Subcutaneous abdominal adipose tissue (tissue), 5 donors: ENCODE results near the gene BANP.
"Not testable (repeated sequence)": the region's sequence is repeated elsewhere in the genome, so short reads cannot be mapped to it uniquely, and the experiment has no call there.

Experiments used
- H3K27ac ChIP-seq: one replicate; pipeline ENCODE4 v1.7.0; 2013; ENCODE audit warnings: low read depth, mild to moderate bottlenecking, inconsistent platforms, low read length, moderate library complexity
- H3K27me3 ChIP-seq, 5 donors: one replicate each; pipeline ENCODE4 v1.7.0; 2013; ENCODE audit warnings: low read length in 5 of 5, inconsistent platforms in 1 of 5; ENCODE audit not compliant: control insufficient read depth in 5 of 5, insufficient read depth in 4 of 5
- H3K36me3 ChIP-seq, 5 donors: one replicate each; pipeline ENCODE4 v1.7.0; 2013; ENCODE audit warnings: low read length in 5 of 5; ENCODE audit not compliant: control insufficient read depth in 5 of 5, insufficient read depth in 5 of 5
- H3K4me1 ChIP-seq, 5 donors: one replicate each; pipeline ENCODE4 v1.7.0; 2013; ENCODE audit warnings: low read length in 5 of 5, mild to moderate bottlenecking in 3 of 5, moderate library complexity in 1 of 5; ENCODE audit not compliant: control insufficient read depth in 5 of 5, insufficient read depth in 5 of 5
- H3K4me3 ChIP-seq, 5 donors: one replicate each; pipeline ENCODE4 v1.7.0; 2013; ENCODE audit warnings: low read length in 5 of 5, low read depth in 1 of 5
- H3K9ac ChIP-seq, 5 donors: one replicate each; pipeline ENCODE4 v1.7.0; 2013; ENCODE audit warnings: low read length in 5 of 5, mild to moderate bottlenecking in 4 of 5, moderate library complexity in 3 of 5
- H3K9me3 ChIP-seq, 5 donors: one replicate each; pipeline ENCODE4 v1.7.0; 2013; ENCODE audit warnings: low read length in 5 of 5; ENCODE audit not compliant: control insufficient read depth in 5 of 5
- donor health status: healthy.
- donor health status: healthy.
- donor health status: healthy.
- donor health status: healthy.
- donor health status: healthy.

The BANP gene

DNA sequence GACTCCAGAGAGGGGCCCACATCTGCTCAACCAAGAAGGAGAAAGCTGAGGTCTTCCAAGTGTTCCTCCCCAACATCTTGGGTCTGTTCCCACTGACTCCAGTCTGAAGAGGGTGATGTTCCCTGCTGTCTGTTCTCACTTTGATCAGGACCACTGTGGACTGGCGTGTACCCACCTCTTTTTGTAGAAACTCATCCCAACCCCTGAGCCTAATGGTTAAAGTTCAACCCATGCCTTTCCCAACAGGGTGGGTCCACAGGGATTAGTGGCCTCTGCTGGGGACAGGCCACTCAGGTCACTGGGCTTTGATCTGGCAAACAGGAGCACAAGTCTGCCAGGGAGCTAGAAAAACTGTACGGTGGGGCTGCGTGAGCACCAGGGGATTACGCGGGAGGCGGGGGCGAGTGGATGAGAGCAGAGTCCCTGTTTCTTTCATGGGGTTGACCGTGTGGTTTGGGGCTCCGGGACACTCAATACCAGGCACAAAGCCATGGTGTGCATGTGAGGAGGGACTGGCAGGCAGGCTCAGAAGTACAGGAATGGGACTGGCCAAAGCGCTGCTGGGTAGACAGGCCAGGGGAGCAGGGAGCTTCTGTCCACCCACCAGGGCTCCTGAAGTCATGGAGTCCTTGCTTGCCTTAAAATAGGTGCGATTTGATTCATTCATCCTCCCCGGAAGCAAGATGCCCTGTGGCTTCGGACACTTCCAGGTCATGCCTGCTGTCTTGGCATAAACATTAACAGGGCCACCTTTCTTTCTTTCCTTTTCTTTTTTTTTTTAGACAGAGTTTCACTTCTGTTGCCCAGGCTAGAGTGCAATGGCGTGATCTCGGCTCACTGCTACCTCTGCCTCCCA, 14.6 kb upstream of the BANP start, which contains the start of gene CA5A:
Gene CA5A, minus strand, starts transcription at position 155 of the 856 bp plus-strand sequence. Its CDS starts 79 bp downstream, at position 76.
- Histone ChIP-seq H3K9me3 (no peaks in the 10 kb centered on the region), H3K9ac (no peak within 1 kb of the TSS), H3K27me3 (peaks cover 0 to 4% (median 0%) of the 10 kb centered on the region in 5 donors), H3K27ac (no peak within 1 kb of the TSS), H3K36me3 (no peaks in the 10 kb centered on the region), H3K4me1 (no peaks in the 10 kb centered on the region), H3K4me3 (no peak within 1 kb of the TSS)

DNA sequence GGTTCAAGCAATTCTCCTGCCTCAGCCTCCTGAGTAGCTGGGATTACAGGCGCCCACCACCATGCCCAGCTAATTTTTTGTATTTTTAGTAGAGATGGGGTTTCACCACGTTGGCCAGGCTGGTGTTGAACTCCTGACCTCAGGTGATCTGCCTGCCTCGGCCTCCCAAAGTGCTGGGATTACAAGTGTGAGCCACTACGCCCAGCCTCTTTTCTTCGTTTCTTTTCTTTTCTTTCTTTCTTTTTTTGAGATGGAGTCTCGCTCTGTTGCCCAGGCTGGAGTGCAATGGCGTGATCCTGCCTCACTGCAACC, 14.0 kb upstream of the BANP start:
- H3K36me3 ChIP-seq, H3K9ac ChIP-seq, H3K27me3 ChIP-seq, H3K27ac ChIP-seq, H3K4me3 ChIP-seq, H3K9me3 ChIP-seq, H3K4me1 ChIP-seq: not testable (repeated sequence)

DNA sequence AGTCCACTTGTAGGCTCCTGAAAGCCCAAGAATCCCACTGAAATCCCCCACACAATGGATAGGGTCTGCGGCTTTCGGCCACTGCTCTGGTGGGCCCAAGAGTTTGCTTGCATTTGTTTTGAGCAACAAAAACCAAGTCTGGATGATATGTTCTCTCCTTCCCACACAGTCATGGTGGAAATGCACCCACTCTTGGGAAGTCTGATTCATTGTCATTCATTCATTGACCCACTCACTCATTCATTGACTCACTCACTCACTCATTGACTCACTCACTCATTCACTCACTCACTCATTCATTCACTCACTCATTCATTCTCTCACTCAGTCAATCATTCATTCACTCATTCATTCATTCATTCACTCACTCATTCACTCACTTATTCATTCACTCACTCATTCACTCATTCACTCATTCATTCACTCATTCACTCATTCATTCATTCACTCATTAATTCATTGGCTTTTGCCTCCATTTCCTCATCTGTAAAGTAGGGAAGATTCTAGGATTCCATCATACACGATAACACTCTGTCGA, 12.8 kb upstream of the BANP start:
- Histone ChIP-seq H3K4me3 (no peak overlapping the region), H3K27me3 (no peaks in the 10 kb centered on the region), H3K9me3 (no peaks in the 10 kb centered on the region), H3K27ac (no peak overlapping the region), H3K4me1 (no peaks in the 10 kb centered on the region), H3K36me3 (no peaks in the 10 kb centered on the region), H3K9ac (no peak overlapping the region)

DNA sequence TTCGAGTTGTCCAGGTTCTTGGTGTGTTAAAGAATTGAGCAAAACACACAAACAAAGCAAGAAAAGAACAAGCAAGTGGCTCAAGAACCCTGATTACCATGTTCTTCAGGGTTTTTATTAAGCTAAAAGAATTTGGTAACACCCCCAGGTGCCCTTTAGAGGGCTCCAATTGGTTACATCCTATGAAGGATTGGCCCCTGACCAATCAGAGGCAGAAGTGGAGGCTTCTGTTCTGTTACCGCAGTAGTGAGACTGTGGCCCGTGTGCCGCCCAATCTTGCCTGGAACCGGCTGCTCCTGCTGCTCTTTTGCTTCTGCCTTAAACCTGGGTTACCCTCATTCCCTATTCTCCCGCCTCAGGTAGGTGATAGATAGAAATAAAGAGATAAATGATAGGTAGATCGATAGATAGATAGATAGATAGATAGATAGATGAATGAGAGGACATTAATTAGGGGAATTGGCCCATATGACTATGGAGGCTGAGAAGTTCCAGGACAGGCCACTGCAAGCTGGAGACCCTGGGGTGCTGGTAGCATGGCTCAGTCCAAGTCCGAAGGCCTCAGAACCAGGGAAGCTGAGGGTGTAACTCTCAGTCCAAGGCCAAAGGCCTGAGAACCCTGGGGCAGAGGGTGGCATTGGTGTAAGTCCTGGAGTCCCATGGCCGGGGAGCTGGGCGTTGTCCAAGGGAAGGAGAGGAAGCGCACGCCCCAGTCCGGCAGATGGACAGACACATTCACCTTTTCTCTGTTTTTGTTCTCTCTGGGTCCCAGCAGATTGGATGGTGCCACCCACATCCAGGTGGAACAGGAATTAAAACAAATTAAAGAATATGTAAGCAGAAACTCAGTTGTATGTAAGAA, 11.4 kb upstream of the BANP start:
- H3K36me3 ChIP-seq: no peaks in the 10 kb centered on the region
- no peak overlapping the region for H3K4me3 ChIP-seq
- H3K9me3 ChIP-seq: no peaks in the 10 kb centered on the region

DNA sequence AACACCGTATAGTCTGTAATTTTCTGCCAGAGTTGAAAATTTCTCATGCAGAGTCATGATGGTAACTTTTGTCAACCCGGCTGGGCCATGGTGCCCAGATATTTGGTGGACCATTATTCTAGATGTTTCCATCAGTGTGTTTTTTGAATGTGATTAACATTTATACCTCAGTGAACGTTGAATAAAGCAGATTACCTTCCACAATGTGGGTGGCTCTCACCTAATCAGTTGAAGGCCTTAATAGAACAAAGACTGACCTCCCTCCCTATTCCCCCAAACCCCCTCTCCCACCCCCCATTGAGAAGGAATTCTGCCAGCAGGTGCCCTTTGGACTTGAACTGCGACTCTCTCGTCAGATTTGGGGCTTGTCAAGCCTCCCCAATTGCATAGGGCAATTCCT, 8.6 kb upstream of the BANP start:
- H3K27ac ChIP-seq: no peak overlapping the region
- H3K4me1 ChIP-seq: peaks cover 0 to 11% (median 10%) of the 10 kb centered on the region in 5 donors
- no peaks in the 10 kb centered on the region for H3K36me3 ChIP-seq
- H3K9me3 ChIP-seq: no peaks in the 10 kb centered on the region
- H3K4me3 ChIP-seq: no peak overlapping the region
- no peaks in the 10 kb centered on the region for H3K27me3 ChIP-seq
- H3K9ac ChIP-seq: no peak overlapping the region

More for the DNA sequence above, 11.4 kb upstream of the BANP start:
- no peak overlapping the region for H3K9ac ChIP-seq
- no peak overlapping the region for H3K27ac ChIP-seq
- H3K27me3 ChIP-seq: no peaks in the 10 kb centered on the region
- peaks cover 0 to under 1% (median 0%) of the 10 kb centered on the region in 5 donors for H3K4me1 ChIP-seq

DNA sequence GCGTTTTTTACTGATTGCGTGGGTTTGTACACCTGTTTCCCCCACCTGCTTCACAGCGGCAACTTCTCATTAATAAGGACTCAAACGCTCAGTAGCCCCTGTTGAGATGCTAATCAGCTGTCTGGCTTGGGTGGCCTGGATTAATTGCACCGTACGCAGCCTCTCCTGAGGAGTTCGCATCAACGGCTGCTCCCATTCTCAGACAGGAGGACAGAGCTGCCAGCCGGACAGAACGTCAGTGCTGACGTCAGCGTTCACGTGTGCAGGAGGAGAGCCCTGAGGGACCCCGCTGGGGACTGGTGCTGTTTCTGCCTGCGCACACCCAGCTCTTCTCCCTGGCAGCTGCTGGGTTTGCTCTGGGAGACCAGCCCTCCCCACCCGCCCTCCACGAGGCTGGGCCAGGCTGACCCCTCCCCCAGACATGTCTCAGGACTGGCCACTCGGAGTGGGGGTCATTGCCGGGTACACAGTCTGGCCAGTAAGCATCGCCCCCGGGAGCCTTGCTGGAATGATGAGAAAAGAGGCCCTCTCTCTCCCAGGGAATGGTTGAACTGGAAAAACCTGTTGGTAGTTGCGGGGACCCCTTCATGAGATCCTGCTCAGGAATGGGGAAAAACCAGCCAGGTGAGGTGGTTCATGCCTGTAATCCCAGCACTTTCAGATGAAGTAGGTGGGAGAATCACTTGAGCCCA, 5.7 kb upstream of the BANP start:
- H3K4me1 ChIP-seq: peaks cover 0 to 15% (median 14%) of the 10 kb centered on the region in 5 donors
- H3K36me3 ChIP-seq: no peaks in the 10 kb centered on the region
- H3K27ac ChIP-seq: no peak overlapping the region
- peak overlapping the region in 4 of 5 donors; percentile 3 to 68 (median 34) for H3K9ac ChIP-seq
- H3K27me3 ChIP-seq: no peaks in the 10 kb centered on the region
- H3K9me3 ChIP-seq: no peaks in the 10 kb centered on the region
- H3K4me3 ChIP-seq: peak overlapping the region; percentile 51 to 77 (median 65)

DNA sequence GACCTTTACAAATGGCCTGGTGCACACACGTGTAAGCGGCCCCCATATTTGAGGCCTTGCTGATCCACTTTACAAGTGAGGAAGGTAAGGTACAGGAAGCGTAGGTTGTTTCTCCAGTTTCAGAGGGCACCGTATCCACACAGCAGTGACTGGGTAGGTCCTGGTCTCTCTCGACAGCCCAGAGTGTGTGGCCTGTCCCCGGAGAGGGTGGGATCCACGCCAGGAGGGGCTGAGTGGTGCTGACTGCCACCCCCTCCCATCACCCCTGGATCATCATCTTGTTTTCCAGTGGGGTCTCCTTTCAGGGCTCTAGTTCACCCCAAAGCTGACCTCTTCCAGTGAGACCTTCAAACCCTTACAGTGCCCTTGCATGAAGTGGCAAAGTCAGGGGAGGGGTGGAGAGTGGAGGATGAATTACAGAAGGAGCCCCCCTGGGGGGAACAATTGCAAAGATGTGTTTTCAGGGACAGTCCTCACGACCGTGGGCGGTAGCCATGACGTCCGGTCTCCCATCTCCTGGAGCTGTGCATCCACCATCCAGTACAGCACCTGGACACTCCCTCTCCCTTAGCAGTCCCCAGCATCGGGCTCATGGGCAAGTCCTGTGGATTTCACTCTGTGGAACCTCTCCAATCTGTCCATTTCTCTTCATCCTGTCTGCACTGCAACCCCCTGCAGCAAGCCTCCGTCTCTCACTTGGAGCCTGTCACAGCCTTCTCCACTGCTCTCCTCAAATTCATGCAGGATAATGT, 4.5 kb upstream of the BANP start:
- H3K9ac ChIP-seq: no peak overlapping the region
- no peaks in the 10 kb centered on the region for H3K27me3 ChIP-seq
- H3K9me3 ChIP-seq: no peaks in the 10 kb centered on the region
- no peak overlapping the region for H3K27ac ChIP-seq
- no peak overlapping the region for H3K4me3 ChIP-seq
- H3K36me3 ChIP-seq: no peaks in the 10 kb centered on the region
- peaks cover 0 to 20% (median 16%) of the 10 kb centered on the region in 5 donors for H3K4me1 ChIP-seq

DNA sequence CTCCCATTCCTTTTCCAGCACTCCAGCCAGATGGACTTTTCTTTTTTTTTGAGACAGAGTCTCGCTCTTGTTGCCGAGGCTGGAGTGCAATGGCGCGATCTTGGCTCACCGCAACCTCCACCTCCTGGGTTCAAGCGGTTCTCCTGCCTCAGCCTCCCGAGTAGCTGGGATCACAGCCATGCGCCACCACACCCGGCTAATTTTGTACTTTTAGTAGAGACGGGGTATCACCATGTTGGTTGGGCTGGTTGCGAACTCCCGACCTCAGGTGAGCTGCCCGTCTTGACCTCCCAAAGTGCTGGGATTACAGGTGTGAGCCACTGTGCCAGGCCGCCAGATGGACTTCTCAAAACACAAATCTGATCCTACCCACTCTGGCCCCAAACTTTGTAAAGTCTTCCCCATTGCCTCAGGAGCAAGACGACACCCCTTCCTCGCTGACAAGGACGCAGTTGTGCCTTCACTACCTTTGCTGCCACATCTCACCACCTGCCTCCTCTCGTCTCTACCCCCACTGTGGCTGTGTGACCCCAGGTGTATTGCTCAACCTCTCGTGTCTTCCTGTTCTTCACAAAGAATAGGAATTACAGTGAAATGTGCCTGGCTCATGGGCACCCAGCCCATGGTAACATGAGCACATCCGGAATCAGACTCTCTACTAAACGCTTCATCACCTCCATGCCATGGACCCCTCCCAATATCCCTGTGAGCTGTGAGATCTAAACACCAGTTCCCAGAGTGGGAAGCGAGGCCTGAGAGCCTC, 3.7 kb upstream of the BANP start:
- Histone ChIP-seq H3K4me3 (no peak overlapping the region), H3K27ac (peak overlapping the region; percentile 17), H3K9ac (no peak overlapping the region)

DNA sequence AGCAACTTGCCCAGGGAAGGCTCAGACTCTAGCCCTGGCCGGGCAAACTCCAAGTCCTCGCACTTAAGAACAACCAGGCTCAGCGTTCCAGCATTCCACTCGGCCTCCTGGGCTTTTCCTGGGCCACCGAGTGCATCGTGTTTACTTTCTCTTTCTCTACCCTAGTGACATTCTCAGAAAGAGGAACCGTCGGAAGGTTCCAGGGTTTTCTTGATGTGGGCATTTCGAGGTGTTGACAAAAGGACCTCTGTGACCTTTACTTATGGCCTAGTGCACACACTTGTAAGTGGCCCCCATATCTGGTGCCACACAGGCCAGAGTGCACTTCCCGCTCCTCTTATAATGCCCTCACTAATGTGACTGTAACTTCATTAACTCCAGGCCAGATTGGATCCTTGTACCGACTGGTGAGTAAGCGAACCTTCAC, 3.1 kb upstream of the BANP start:
- Histone ChIP-seq H3K27me3 (no peaks in the 10 kb centered on the region), H3K4me3 (no peak overlapping the region), H3K36me3 (no peaks in the 10 kb centered on the region), H3K27ac (peak overlapping the region; percentile 17), H3K9ac (peak overlapping the region in 1 of 5 donors; percentile 11), H3K9me3 (no peaks in the 10 kb centered on the region), H3K4me1 (peaks cover 0 to 33% (median 30%) of the 10 kb centered on the region in 5 donors)

More for the DNA sequence above, 3.7 kb upstream of the BANP start:
- Histone ChIP-seq H3K4me1 (peaks cover 0 to 27% (median 24%) of the 10 kb centered on the region in 5 donors), H3K36me3 (no peaks in the 10 kb centered on the region), H3K27me3 (no peaks in the 10 kb centered on the region), H3K9me3 (no peaks in the 10 kb centered on the region)
